Endodermal cell (in vitro differentiated cells): Measurements from ENCODE around the gene CD58. TPM values are rescaled to one million over a fixed set of nuclear protein-coding genes. Genes with fewer than 3 reads are reported as not detected.
"Not testable (repeated sequence)": the region's sequence is repeated elsewhere in the genome, so short reads cannot be mapped to it uniquely, and the experiment has no call there.

Source experiments
- DNase-seq: peaks from one replicate; pipeline ENCODE4 v3.0.0-alpha.2; 2017
- H3K27ac ChIP-seq: 2 replicates; pipeline ENCODE4 v1.5.1; 2013; ENCODE audit warnings: mild to moderate bottlenecking, low read depth, low read length, moderate library complexity
- H3K27me3 ChIP-seq: 2 replicates; pipeline ENCODE4 v1.6.1; 2013; ENCODE audit warnings: mild to moderate bottlenecking, low read length, moderate library complexity; ENCODE audit not compliant: insufficient read depth, control insufficient read depth, poor library complexity, severe bottlenecking
- H3K36me3 ChIP-seq: 2 replicates; pipeline ENCODE4 v1.7.0; 2013; ENCODE audit warnings: mild to moderate bottlenecking, low read length, moderate library complexity; ENCODE audit not compliant: control insufficient read depth, insufficient read depth
- H3K4me1 ChIP-seq: one replicate; pipeline ENCODE4 v1.7.0; 2013; ENCODE audit warnings: low read length; ENCODE audit not compliant: control insufficient read depth, insufficient read depth
- H3K4me3 ChIP-seq: 2 replicates; pipeline ENCODE4 v1.5.1; 2013; ENCODE audit warnings: mild to moderate bottlenecking, low read length, moderate library complexity
- H3K9ac ChIP-seq: 2 replicates; pipeline ENCODE4 v1.6.1; 2013; ENCODE audit warnings: mild to moderate bottlenecking, low read length, moderate library complexity; ENCODE audit not compliant: poor library complexity, severe bottlenecking; ENCODE audit errors: extremely low read depth
- H3K9me3 ChIP-seq: 2 replicates; pipeline ENCODE4 v1.6.1; 2013; ENCODE audit warnings: mild to moderate bottlenecking, low read length, moderate library complexity; ENCODE audit not compliant: control insufficient read depth
- H3K27ac Mint-ChIP-seq: 2 replicates; pipeline ENCODE4 v1.8.0; 2020; ENCODE audit warnings: mixed read lengths
- H3K27me3 Mint-ChIP-seq: 2 replicates; pipeline ENCODE4 v1.8.0; 2021; ENCODE audit warnings: mild to moderate bottlenecking, mixed read lengths; ENCODE audit not compliant: insufficient read depth
- H3K36me3 Mint-ChIP-seq: 2 replicates; pipeline ENCODE4 v1.8.0; 2020; ENCODE audit warnings: low read depth, mixed read lengths
- H3K4me1 Mint-ChIP-seq: 2 replicates; pipeline ENCODE4 v1.8.0; 2020; ENCODE audit warnings: mixed read lengths
- H3K4me3 Mint-ChIP-seq: 2 replicates; pipeline ENCODE4 v1.8.0; 2020; ENCODE audit warnings: mild to moderate bottlenecking, moderate library complexity, mixed read lengths
- H3K9me3 Mint-ChIP-seq: 2 replicates; pipeline ENCODE4 v1.8.0; 2020; ENCODE audit warnings: mild to moderate bottlenecking, mixed read lengths
- CTCF ChIP-seq: fragments of 200-600 bp; sonication (generic); conservative IDR thresholded peaks from 2 replicates; pipeline ENCODE4 v1.5.0; 2021; ENCODE audit warnings: antibody characterized with exemption, mild to moderate bottlenecking
- WGBS, 2 experiments: methylation state at CpG; one replicate each; pipeline versions ENCODE4 v1.1.5 to v1.1.7; 2013; ENCODE audit warnings: missing lambda C conversion rate in 2 of 2, mixed read lengths in 1 of 2; ENCODE audit not compliant: insufficient coverage in 1 of 2, insufficient read length in 1 of 2; 5-methylcytosine and 5-hydroxymethylcytosine counted together
- total RNA-seq, 2 donors: library from RNA; stranded (reverse); fragmentation: NEBNext Ultra II Directional in 1 of 2; extraction: Animal tissue kit (Norgen Biotek cat#: 25700) in 1 of 2; gene quantifications; 2 replicates in 1 of 2; 3 replicates in 1 of 2; pipeline ENCODE4 v1.2.1, GENCODE V29; 2021

CD58 gene
- total RNA-seq, 2 donors from 2014 or later: 4.6 to 5.9 TPM

GRCh38 chr1:116596742-116597307 is 26.0 kb upstream of the CD58 start:
- not testable (repeated sequence) for H3K9ac ChIP-seq, H3K9me3 Mint-ChIP-seq, H3K36me3 ChIP-seq, H3K27ac ChIP-seq, H3K27me3 Mint-ChIP-seq, H3K27me3 ChIP-seq, H3K4me3 Mint-ChIP-seq, DNase-seq, H3K27ac Mint-ChIP-seq, H3K4me3 ChIP-seq, H3K9me3 ChIP-seq, H3K4me1 ChIP-seq, H3K36me3 Mint-ChIP-seq
- H3K4me1 Mint-ChIP-seq: peaks cover 32% of the 10 kb centered on the region
- WGBS, 2 experiments: 80 to 86% methylated on average over 2 to 4 of the region's 5 CpGs

DNA sequence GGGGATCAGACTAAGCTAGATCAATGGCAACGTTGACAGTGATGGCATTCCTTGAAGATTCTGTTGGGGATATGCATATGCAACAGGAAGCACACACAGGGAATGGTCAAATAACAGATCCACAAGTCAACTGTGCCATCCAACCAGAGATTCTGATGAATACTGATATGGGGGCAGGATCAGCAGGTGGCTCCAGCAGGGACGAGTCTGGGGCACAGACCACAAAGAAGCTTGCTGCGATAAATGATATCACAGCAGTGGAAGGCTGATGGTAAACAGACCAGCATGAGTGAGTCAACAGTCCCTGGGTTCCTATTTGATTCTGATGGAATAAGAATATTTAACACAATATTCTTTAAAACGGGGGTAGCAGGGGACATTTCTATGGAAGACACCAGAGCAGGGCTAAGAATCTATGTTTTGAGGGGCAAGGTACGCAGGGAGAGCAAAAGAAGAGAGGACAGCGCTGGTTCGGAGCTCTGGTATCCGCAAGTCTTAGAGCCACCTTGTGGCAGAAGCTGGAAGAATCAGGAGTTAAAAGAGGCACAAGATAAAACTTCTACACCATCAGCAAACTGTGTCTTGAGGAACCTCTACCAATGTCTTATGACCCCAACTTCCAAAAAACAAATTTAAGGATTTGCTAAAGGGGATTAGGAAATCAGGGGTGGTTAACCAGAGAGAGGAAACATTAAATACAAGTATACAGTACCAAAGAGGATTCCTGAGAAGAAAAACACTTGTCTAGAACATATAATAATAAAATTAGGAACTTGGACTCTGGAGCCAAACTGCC is 25.3 kb upstream of the CD58 start:
- not testable (repeated sequence) for H3K36me3 Mint-ChIP-seq, H3K9me3 ChIP-seq, H3K9me3 Mint-ChIP-seq, H3K36me3 ChIP-seq, H3K27me3 Mint-ChIP-seq, H3K9ac ChIP-seq, H3K27ac Mint-ChIP-seq, H3K27me3 ChIP-seq, H3K27ac ChIP-seq, H3K4me1 ChIP-seq
- peak overlapping the region; percentile 17 for H3K4me3 Mint-ChIP-seq
- peak; percentile 76 for TF ChIP-seq CTCF
- 34 to 37% methylated on average over 3 to 8 of the region's 8 CpGs for WGBS, 2 experiments
- DNase-seq: peak; percentile 70
- peak overlapping the region; percentile 20 for H3K4me3 ChIP-seq
- peaks cover 32% of the 10 kb centered on the region for H3K4me1 Mint-ChIP-seq

DNA sequence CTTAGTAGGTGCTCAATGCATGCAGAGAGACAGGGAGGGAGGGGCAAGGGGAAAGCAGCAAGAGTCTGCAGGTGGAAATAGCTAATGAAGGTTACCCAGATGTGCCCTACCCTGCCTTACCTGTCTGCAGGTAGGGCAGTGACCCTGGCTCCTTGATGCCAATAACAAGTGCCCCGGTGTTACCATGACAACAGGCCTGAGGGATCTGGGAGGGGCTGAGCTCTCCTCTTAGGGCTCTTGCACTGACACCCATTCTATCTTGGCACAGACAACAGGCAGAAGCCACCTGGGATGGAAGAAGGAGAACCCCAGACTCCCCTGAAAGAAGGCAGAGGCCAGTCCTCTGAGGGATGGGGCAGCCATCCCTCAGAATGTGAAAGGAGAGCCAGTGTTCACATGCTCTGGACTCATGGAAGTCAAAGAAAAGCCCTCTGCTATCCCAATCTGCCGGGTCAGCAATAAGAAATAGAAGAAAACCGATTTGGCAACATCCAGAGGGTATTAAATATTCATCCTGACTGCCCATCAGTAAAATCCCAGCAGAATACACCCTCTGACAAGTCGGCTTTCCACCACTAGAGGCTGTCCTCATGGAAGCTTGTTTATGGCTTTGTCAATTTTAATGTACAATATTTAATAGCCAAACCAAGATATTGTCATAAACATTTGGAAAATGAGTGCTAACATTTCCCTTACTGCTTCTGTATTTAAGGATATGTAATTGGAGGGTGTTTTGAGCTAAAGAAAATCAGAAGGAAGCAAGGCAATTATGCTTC is 24.4 kb upstream of the CD58 start:
- peaks cover 32% of the 10 kb centered on the region for H3K4me1 Mint-ChIP-seq
- H3K36me3 Mint-ChIP-seq, DNase-seq, H3K9me3 Mint-ChIP-seq, H3K4me3 Mint-ChIP-seq, H3K27ac Mint-ChIP-seq, H3K27me3 ChIP-seq, H3K4me1 ChIP-seq, H3K9ac ChIP-seq, H3K27ac ChIP-seq, H3K9me3 ChIP-seq, H3K36me3 ChIP-seq, H3K4me3 ChIP-seq, H3K27me3 Mint-ChIP-seq: not testable (repeated sequence)
- TF ChIP-seq CTCF: peak; percentile 65
- WGBS, 2 experiments: 79% methylated on average over 4 of the region's 4 CpGs; no CpG with 5 or more reads in 1 of the 2 experiments

GRCh38 chr1:116593977-116594376 is 23.2 kb upstream of the CD58 start:
- not testable (repeated sequence) for H3K36me3 Mint-ChIP-seq, H3K4me1 ChIP-seq, H3K9ac ChIP-seq, H3K27ac Mint-ChIP-seq, DNase-seq, H3K4me3 Mint-ChIP-seq, H3K27me3 ChIP-seq, H3K9me3 ChIP-seq, H3K27me3 Mint-ChIP-seq, H3K27ac ChIP-seq, H3K4me3 ChIP-seq, H3K9me3 Mint-ChIP-seq, H3K36me3 ChIP-seq
- H3K4me1 Mint-ChIP-seq: peaks cover 32% of the 10 kb centered on the region
- WGBS, 2 experiments: 93% methylated on average over 2 of the region's 3 CpGs; no CpG with 5 or more reads in 1 of the 2 experiments

- H3K27me3 ChIP-seq, H3K36me3 ChIP-seq, H3K27me3 Mint-ChIP-seq, DNase-seq, H3K27ac ChIP-seq, H3K27ac Mint-ChIP-seq, H3K9me3 Mint-ChIP-seq, H3K36me3 Mint-ChIP-seq, H3K9me3 ChIP-seq, H3K4me1 ChIP-seq, H3K4me3 ChIP-seq, H3K4me3 Mint-ChIP-seq, H3K9ac ChIP-seq: not testable (repeated sequence)
- WGBS, 2 experiments: 82 to 96% methylated on average over 3 of the region's 5 CpGs
- H3K4me1 Mint-ChIP-seq: peaks cover 32% of the 10 kb centered on the region
These were observed 22.6 kb upstream of the CD58 start for GRCh38 chr1:116593401-116593800.
